Mesenchymal stem cell (in vitro differentiated cells and primary cell): ENCODE results near the gene TRPM2.

Experiments
- DNase-seq: peaks from one replicate; pipeline ENCODE4 v3.0.0-alpha.2; 2013
- H2AFZ ChIP-seq: one replicate; pipeline ENCODE4 v1.6.1; 2013; ENCODE audit warnings: low read depth, mild to moderate bottlenecking, control low read depth, inconsistent platforms, low read length, moderate library complexity
- H2AK5ac ChIP-seq: 2 replicates; pipeline ENCODE4 v1.6.1; 2013; ENCODE audit warnings: low read length, moderate library complexity, mild to moderate bottlenecking, inconsistent platforms; ENCODE audit not compliant: severe bottlenecking
- H2BK120ac ChIP-seq: one replicate; pipeline ENCODE4 v1.6.1; 2013; ENCODE audit warnings: low read depth, mild to moderate bottlenecking, inconsistent platforms, low read length, moderate library complexity
- H2BK12ac ChIP-seq, 2 experiments: one replicate each; pipeline ENCODE4 v1.6.1; 2013; ENCODE audit warnings: inconsistent platforms in 2 of 2, low read length in 2 of 2, mild to moderate bottlenecking in 2 of 2, moderate library complexity in 2 of 2, control low read depth in 1 of 2
- H2BK15ac ChIP-seq: one replicate; pipeline ENCODE4 v1.6.1; 2013; ENCODE audit warnings: mild to moderate bottlenecking, low read depth, inconsistent platforms; ENCODE audit not compliant: poor library complexity, severe bottlenecking
- H2BK5ac ChIP-seq: 2 replicates; pipeline ENCODE4 v1.6.1; 2013; ENCODE audit warnings: low read depth, mild to moderate bottlenecking, low read length, control low read depth, inconsistent platforms; ENCODE audit not compliant: poor library complexity, severe bottlenecking
- H3K14ac ChIP-seq, 2 experiments: one replicate each; pipeline ENCODE4 v1.6.1; 2013; ENCODE audit warnings: inconsistent platforms in 2 of 2, low read length in 2 of 2, control low read depth in 1 of 2, mild to moderate bottlenecking in 1 of 2, moderate library complexity in 1 of 2
- H3K18ac ChIP-seq, 2 experiments: one replicate each; pipeline ENCODE4 v1.6.1; 2013; ENCODE audit warnings: inconsistent platforms in 2 of 2, low read length in 2 of 2, control low read depth in 1 of 2, low read depth in 1 of 2, mild to moderate bottlenecking in 1 of 2
- H3K23ac ChIP-seq, 2 experiments: one replicate each; pipeline ENCODE4 v1.6.1; 2013; ENCODE audit warnings: inconsistent platforms in 2 of 2, low read length in 2 of 2, mild to moderate bottlenecking in 2 of 2, moderate library complexity in 2 of 2, control low read depth in 1 of 2
- H3K27ac ChIP-seq: 2 replicates; pipeline ENCODE4 v1.5.1; 2013; ENCODE audit warnings: mild to moderate bottlenecking, moderate library complexity, low read length, control low read depth, inconsistent platforms; ENCODE audit not compliant: poor library complexity, severe bottlenecking
- H3K27me3 ChIP-seq, 2 experiments: 2 replicates each; pipeline versions ENCODE4 v1.6.1 to v1.7.0; 2013; ENCODE audit warnings: low read length in 2 of 2, mild to moderate bottlenecking in 2 of 2, moderate library complexity in 2 of 2, control low read depth in 1 of 2, inconsistent platforms in 1 of 2; ENCODE audit not compliant: control insufficient read depth in 1 of 2, insufficient read depth in 1 of 2
- H3K36me3 ChIP-seq, 2 experiments: 2 replicates each; pipeline versions ENCODE4 v1.6.1 to v1.7.0; 2013; ENCODE audit warnings: low read length in 2 of 2, control low read depth in 1 of 2, inconsistent platforms in 1 of 2, low read depth in 1 of 2, mild to moderate bottlenecking in 1 of 2; ENCODE audit not compliant: insufficient read depth in 2 of 2, control insufficient read depth in 1 of 2
- H3K4ac ChIP-seq, 2 experiments: one replicate each; pipeline ENCODE4 v1.6.1; 2013; ENCODE audit warnings: inconsistent platforms in 2 of 2, low read length in 2 of 2, mild to moderate bottlenecking in 2 of 2, moderate library complexity in 2 of 2, control low read depth in 1 of 2, low read depth in 1 of 2
- H3K4me1 ChIP-seq: 2 replicates; pipeline ENCODE4 v1.6.1; 2013; ENCODE audit warnings: low read depth, low read length, control low read depth; ENCODE audit not compliant: control insufficient read depth, insufficient read depth
- H3K4me2 ChIP-seq: 2 replicates; pipeline ENCODE4 v1.6.1; 2013; ENCODE audit warnings: low read length, mild to moderate bottlenecking, inconsistent platforms; ENCODE audit not compliant: poor library complexity, severe bottlenecking
- H3K4me3 ChIP-seq, 2 experiments: 2 replicates each; pipeline versions ENCODE4 v1.5.1 to v1.7.0; 2013; ENCODE audit warnings: low read length in 2 of 2, mild to moderate bottlenecking in 2 of 2, control low read depth in 1 of 2, low read depth in 1 of 2; ENCODE audit not compliant: insufficient read depth in 1 of 2
- H3K79me1 ChIP-seq: replicated peaks from 2 replicates; pipeline ENCODE4 v1.6.1; 2013; ENCODE audit warnings: mild to moderate bottlenecking, control low read depth, low read length, inconsistent platforms; ENCODE audit not compliant: poor library complexity, severe bottlenecking
- H3K9ac ChIP-seq: 2 replicates; pipeline ENCODE4 v1.7.0; 2013; ENCODE audit warnings: mild to moderate bottlenecking, low read length, moderate library complexity
- H3K9me3 ChIP-seq: 2 replicates; pipeline ENCODE4 v1.7.0; 2013; ENCODE audit warnings: mild to moderate bottlenecking, low read length; ENCODE audit not compliant: control insufficient read depth
- H4K8ac ChIP-seq: one replicate; pipeline ENCODE4 v1.6.1; 2013; ENCODE audit warnings: inconsistent platforms, mild to moderate bottlenecking, low read length, moderate library complexity
- H4K91ac ChIP-seq: one replicate; pipeline ENCODE4 v1.6.1; 2013; ENCODE audit warnings: mild to moderate bottlenecking, low read length, inconsistent platforms
- WGBS: methylation state at CpG from one replicate; pipeline ENCODE4 v1.1.7; 2013; ENCODE audit warnings: mixed read lengths; 5-methylcytosine and 5-hydroxymethylcytosine counted together

Gene TRPM2

DNA sequence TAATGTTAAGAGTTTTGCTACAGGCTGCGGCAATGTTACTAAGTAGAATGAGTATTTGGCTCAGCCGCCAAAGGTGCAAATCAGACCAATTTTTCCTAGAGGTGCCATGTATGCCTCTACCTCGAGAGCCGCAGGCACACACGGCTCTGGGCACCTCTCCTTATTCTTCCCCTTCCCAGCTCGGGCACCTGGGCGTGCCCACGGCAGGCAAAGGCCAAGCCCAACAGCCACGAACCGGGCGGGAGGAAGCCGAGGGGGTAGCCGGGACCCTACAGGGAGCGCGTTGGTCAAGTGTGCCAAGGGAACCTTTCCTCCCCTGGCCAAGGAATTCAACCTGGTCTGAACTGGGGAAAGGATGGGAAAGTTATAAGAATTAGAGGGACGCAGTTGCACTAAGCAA, 132.9 kb downstream of the TRPM2 start:
- H3K4me1 ChIP-seq, result no peaks in the 10 kb centered on the region
- no peak overlapping the region for H3K18ac ChIP-seq
- peak overlapping the region in 1 of 2 experiments; percentile 71 for H3K4me3 ChIP-seq
- no peaks in the 10 kb centered on the region for H3K9me3 ChIP-seq
- no peak overlapping the region for H3K9ac ChIP-seq
- peak overlapping the region in 1 of 2 experiments; percentile 72 for H3K23ac ChIP-seq
- no peak for DNase-seq
- no peak overlapping the region for H2BK5ac ChIP-seq
- no peak overlapping the region for H2AFZ ChIP-seq
- H3K79me1 ChIP-seq, result no peaks in the 10 kb centered on the region
- WGBS, result 61% methylated on average over 14 of the region's 16 CpGs
- no peak overlapping the region for H3K27ac ChIP-seq
- H2BK120ac ChIP-seq, result no peak overlapping the region
- H4K91ac ChIP-seq, result no peak overlapping the region
- H4K8ac ChIP-seq, result no peak overlapping the region
- no peak overlapping the region for H3K4me2 ChIP-seq
- H3K27me3 ChIP-seq, result peaks cover 12 to 25% of the 10 kb centered on the region in 2 experiments
- H3K14ac ChIP-seq, result peak overlapping the region in 1 of 2 experiments; percentile 53
- H2AK5ac ChIP-seq, result no peak overlapping the region
- H3K36me3 ChIP-seq, result no peaks in the 10 kb centered on the region
- no peak overlapping the region for H3K4ac ChIP-seq
- no peak overlapping the region for H2BK12ac ChIP-seq
- no peak overlapping the region for H2BK15ac ChIP-seq

DNA sequence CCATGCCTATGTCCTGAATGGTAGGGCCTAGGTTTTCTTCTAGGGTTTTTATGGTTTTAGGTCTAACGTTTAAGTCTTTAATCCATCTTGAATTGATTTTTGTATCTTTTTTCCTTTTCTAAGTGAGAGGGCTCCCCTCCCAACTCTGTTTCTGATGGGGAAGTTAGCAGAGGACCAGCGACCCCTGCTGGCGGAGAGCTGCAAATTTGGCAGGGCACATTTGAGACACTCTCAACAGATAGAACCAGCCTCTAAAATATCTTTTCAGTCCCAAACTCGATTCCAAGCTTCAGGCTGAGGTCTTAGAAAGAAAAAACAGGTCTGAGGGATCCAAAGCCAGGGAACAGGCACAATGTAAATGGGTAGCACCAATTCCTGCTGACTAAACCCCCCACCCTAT, 134.4 kb downstream of the TRPM2 start:
- H3K4me2 ChIP-seq, result no peak overlapping the region
- no peak overlapping the region for H3K9ac ChIP-seq
- H3K4ac ChIP-seq, result no peak overlapping the region
- H4K8ac ChIP-seq, result no peak overlapping the region
- H2BK5ac ChIP-seq, result no peak overlapping the region
- no peak overlapping the region for H3K27ac ChIP-seq
- H2AFZ ChIP-seq, result no peak overlapping the region
- H3K23ac ChIP-seq, result no peak overlapping the region
- H3K9me3 ChIP-seq, result peaks cover 12% of the 10 kb centered on the region
- no peaks in the 10 kb centered on the region for H3K79me1 ChIP-seq
- no peak overlapping the region for H3K4me3 ChIP-seq
- peak; percentile 11 for DNase-seq
- H3K18ac ChIP-seq, result no peak overlapping the region
- no peak overlapping the region for H2BK12ac ChIP-seq
- no peak overlapping the region for H4K91ac ChIP-seq
- no peak overlapping the region for H2AK5ac ChIP-seq
- H2BK15ac ChIP-seq, result no peak overlapping the region
- WGBS, result 28% methylated on average over 4 of the region's 4 CpGs
- no peak overlapping the region for H2BK120ac ChIP-seq
- H3K4me1 ChIP-seq, result no peaks in the 10 kb centered on the region
- peaks cover 12 to 15% of the 10 kb centered on the region in 2 experiments for H3K27me3 ChIP-seq
- no peak overlapping the region for H3K14ac ChIP-seq
- no peaks in the 10 kb centered on the region for H3K36me3 ChIP-seq

DNA sequence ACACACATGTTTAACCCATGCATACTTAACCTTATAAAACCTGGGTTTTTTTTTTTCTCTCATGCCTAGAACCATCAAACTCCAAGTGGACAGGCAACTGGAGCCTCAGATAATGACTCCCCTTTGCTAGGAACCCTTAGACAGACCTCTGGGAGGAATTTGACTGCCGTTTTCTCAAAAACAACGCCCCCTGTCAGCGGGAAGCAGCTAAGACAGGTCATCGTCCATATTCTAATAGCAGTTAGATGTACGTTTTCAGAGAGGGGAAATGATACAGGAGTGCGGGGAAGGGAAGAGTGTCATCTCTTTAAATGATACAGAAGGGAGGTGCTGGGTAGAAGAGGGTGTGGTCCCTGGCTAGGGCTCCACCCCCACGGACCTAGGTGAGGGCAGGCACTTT, 136.5 kb downstream of the TRPM2 start:
- H2AK5ac ChIP-seq, result no peak overlapping the region
- H3K27me3 ChIP-seq, result peaks cover 8 to 12% of the 10 kb centered on the region in 2 experiments
- H2BK12ac ChIP-seq, result no peak overlapping the region
- no peaks in the 10 kb centered on the region for H3K36me3 ChIP-seq
- H3K4me3 ChIP-seq, result no peak overlapping the region
- no peaks in the 10 kb centered on the region for H3K4me1 ChIP-seq
- H3K23ac ChIP-seq, result no peak overlapping the region
- no peak overlapping the region for H3K27ac ChIP-seq
- no peak overlapping the region for H2AFZ ChIP-seq
- no peak overlapping the region for H3K4me2 ChIP-seq
- no peak overlapping the region for H4K8ac ChIP-seq
- H3K4ac ChIP-seq, result no peak overlapping the region
- H2BK15ac ChIP-seq, result no peak overlapping the region
- WGBS, result 75% methylated on average over 6 of the region's 7 CpGs
- H2BK120ac ChIP-seq, result no peak overlapping the region
- H3K79me1 ChIP-seq, result no peaks in the 10 kb centered on the region
- no peak overlapping the region for H4K91ac ChIP-seq
- DNase-seq, result no peak
- no peak overlapping the region for H2BK5ac ChIP-seq
- no peak overlapping the region for H3K9ac ChIP-seq
- peaks cover 23% of the 10 kb centered on the region for H3K9me3 ChIP-seq
- no peak overlapping the region for H3K18ac ChIP-seq
- H3K14ac ChIP-seq, result no peak overlapping the region

DNA sequence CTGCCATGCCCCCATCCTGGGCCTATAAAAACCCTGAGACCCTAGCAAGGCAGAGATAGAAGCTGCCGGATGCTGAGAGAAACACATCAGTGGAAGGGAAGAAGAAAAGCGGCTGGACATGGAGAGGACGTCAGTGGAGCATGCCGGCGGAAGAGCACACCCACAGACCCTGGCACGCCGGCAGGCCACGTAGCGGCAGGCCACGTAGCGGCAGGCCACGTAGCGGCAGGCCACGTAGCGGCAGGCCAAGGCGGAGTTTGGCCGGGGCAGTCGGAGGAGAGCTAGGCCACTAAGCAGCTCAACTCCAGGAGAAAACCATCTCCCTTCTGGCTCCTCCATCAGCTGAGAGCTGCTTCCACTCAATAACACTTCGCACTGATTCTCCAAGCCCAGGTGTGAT, 137.0 kb downstream of the TRPM2 start:
- H3K18ac ChIP-seq, result no peak overlapping the region
- no peak overlapping the region for H3K9ac ChIP-seq
- no peak overlapping the region for H3K23ac ChIP-seq
- no peaks in the 10 kb centered on the region for H3K36me3 ChIP-seq
- H3K4me3 ChIP-seq, result no peak overlapping the region
- H2BK120ac ChIP-seq, result no peak overlapping the region
- H3K27me3 ChIP-seq, result peaks cover 11 to 12% of the 10 kb centered on the region in 2 experiments
- no peak overlapping the region for H3K4me2 ChIP-seq
- no peak for DNase-seq
- H2BK15ac ChIP-seq, result no peak overlapping the region
- no peak overlapping the region for H3K4ac ChIP-seq
- 92% methylated on average over 19 of the region's 19 CpGs for WGBS
- no peaks in the 10 kb centered on the region for H3K79me1 ChIP-seq
- H2AK5ac ChIP-seq, result no peak overlapping the region
- H2BK12ac ChIP-seq, result no peak overlapping the region
- H3K14ac ChIP-seq, result no peak overlapping the region
- H3K9me3 ChIP-seq, result peaks cover 23% of the 10 kb centered on the region
- no peak overlapping the region for H2BK5ac ChIP-seq
- H4K91ac ChIP-seq, result no peak overlapping the region
- H4K8ac ChIP-seq, result no peak overlapping the region
- H2AFZ ChIP-seq, result no peak overlapping the region
- no peaks in the 10 kb centered on the region for H3K4me1 ChIP-seq
- H3K27ac ChIP-seq, result no peak overlapping the region
